C4-2B (cell line): Measurements from ENCODE around the gene HAUS1.
A peak's percentile ranks its signal among the peaks of the same experiment; 100 is the strongest.

Source experiments
- H3K27ac ChIP-seq: fragments of 450-650 bp; 2 replicates; pipeline ENCODE4 v1.5.1; 2017
- CTCF ChIP-seq: fragments of 450-650 bp; conservative IDR thresholded peaks from 2 replicates; pipeline ENCODE4 v1.5.1; 2017; ENCODE audit warnings: mild to moderate bottlenecking
- ZFX ChIP-seq: fragments of 450-650 bp; IDR thresholded peaks from 2 replicates; pipeline ENCODE4 v1.6.1; 2017

HAUS1 gene

DNA sequence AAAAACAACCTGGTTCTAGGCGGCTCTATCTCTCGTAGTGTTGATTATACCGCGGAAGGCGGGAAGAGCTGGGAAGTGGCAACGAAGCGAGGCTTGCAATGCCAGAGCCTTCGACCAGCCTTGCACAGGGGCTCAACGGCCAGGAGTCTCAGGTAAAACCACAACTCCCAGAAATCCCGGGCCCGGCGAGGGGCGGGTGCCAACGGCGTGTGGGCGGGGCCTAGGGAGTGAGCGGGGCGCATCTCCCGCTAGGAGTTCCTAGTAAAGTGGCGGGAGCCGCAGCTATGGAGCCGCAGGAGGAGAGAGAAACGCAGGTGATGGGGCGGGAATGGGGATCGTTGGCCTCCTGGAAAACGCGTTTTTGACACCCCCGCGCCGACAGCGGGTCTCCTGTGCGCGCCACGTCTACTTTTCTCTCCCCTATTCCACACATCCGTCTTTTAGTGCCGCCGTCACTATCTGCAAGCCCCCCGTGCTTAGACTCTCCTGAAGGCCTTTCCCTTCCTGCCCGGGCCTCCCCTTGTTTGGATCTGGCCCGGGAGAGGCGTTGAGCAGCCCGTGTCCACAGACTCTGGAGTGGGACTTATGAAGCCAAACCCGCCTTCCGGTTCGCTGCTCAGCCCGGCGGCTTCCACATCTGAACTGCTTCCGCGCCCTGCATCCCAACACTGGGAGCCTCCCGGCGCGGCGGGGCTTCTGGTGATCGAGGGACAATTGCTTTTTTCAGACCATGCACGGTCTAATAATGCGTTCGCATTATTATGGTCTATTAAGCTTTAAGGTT is at the start of gene HAUS1:
TSS of gene HAUS1 (plus strand) at position 258 of the 784 bp plus-strand sequence. CDS start at position 285, 27 bp downstream.
- peak within 1 kb of the TSS; percentile 87 for H3K27ac ChIP-seq
- no peak for TF ChIP-seq CTCF
- TF ChIP-seq ZFX, result peak; percentile 47; the same call in 1 of the 2 replicates

- TF ChIP-seq CTCF (no peak), ZFX (no peak)
- H3K27ac ChIP-seq, result no peak overlapping the region
These were observed 49.0 kb upstream of the HAUS1 start for GRCh38 chr18:46054956-46055837.

DNA sequence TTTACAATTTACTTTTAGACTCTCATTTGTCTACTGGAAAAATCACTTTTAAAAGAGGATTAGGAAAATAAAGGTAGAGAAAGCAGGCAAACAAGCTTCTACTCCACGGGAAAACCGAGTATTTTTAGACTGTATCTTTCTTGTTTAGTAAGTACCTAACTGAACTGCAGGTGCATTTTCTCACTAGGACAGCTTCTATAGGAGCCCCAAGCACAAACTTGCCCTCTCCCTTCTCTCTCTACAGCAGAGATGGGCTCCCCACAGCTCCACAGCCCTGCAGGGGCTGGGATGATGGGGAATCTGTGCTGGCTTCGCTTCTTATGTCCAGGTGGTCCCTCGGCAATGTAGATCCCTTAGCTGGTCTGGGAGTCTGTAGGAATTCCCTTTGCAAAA is 48.4 kb upstream of the HAUS1 start:
- TF ChIP-seq CTCF (no peak), ZFX (no peak)
- no peak overlapping the region for H3K27ac ChIP-seq

- TF ChIP-seq ZFX, result no peak
- no peak for TF ChIP-seq CTCF
- H3K27ac ChIP-seq, result no peak overlapping the region
These were observed 43.8 kb upstream of the HAUS1 start for GRCh38 chr18:46060359-46060841.

DNA sequence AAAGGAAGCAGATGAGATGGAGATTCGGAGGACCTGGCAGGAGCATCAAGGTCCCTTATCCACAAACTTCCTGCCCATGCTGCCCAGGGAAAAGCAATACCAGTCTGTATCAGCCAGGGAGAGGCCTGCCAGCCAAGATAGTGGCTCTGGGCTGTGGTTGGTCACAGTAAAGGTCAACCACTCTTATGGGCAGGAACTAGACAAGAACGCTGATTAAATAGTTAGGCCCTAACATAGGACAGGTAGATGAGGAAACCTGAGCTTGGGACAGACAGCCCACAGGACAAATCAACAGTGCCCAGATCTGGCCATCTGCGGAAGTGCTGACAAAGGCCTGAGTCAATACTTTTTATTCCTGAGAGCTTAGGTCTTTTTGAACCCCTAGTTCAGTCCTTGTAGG is 42.8 kb upstream of the HAUS1 start:
- H3K27ac ChIP-seq, result no peak overlapping the region
- no peak for TF ChIP-seq CTCF
- TF ChIP-seq ZFX, result no peak

GRCh38 chr18:46061796-46062195 is 42.4 kb upstream of the HAUS1 start:
- H3K27ac ChIP-seq, result no peak overlapping the region
- no peak for TF ChIP-seq CTCF
- no peak for TF ChIP-seq ZFX

DNA sequence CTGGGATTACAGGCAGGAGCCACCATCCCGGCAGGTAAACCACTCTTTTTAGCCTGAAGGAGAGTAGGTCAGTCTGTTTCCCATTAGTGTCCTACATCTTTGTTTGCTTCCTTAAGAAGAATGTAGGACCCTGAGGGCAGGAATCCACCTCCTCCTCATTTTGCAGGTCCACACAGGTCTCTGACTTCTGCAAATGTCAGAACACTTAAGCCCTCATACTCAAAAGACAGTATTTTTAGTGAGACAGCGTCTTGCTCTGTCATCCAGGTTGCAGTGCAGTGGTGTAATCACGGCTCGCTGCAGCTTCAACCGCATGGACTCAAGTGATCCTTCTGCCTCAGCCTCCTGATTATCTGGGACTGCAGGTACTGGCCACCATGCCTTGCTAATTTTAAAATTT is 41.4 kb upstream of the HAUS1 start:
- H3K27ac ChIP-seq, result no peak overlapping the region
- no peak for TF ChIP-seq ZFX
- no peak for TF ChIP-seq CTCF
